Natural killer cell (primary cell): ENCODE data around the gene CA11. TPM values are rescaled to one million over a fixed set of nuclear protein-coding genes. Genes with fewer than 3 reads are reported as not detected.
A peak's percentile ranks its signal among the peaks of the same experiment; 100 is the strongest.

Experiments
- ATAC-seq, 3 donors: fragments of 150-1000 bp in 2 of 3; fragments of 200-7000 bp in 1 of 3; cut with Tn5 transposase; 1 replicate in 1 of 3; 2 replicates in 2 of 3; pipeline ENCODE4 v1.10.0; 2021; ENCODE audit warnings: mild to moderate bottlenecking in 2 of 3, moderate library complexity in 2 of 3
- DNase-seq, 2 donors: peaks; one replicate each; pipeline versions ENCODE4 v3.0.0 to v3.0.0-alpha.2; 2013 to 2021; ENCODE audit warnings: mixed read lengths in 1 of 2
- H3K27ac ChIP-seq: one replicate; pipeline ENCODE4 v1.5.1; 2013; ENCODE audit warnings: mild to moderate bottlenecking, low read length
- H3K27me3 ChIP-seq: one replicate; pipeline ENCODE4 v1.6.1; 2013; ENCODE audit warnings: low read length; ENCODE audit not compliant: control insufficient read depth, insufficient read depth
- H3K36me3 ChIP-seq: one replicate; pipeline ENCODE4 v1.6.1; 2013; ENCODE audit warnings: low read length; ENCODE audit not compliant: control insufficient read depth, insufficient read depth
- H3K4me1 ChIP-seq: one replicate; pipeline ENCODE4 v1.6.1; 2013; ENCODE audit warnings: low read length; ENCODE audit not compliant: control insufficient read depth, insufficient read depth
- H3K4me3 ChIP-seq: one replicate; pipeline ENCODE4 v1.5.1; 2013; ENCODE audit warnings: low read length
- H3K9me3 ChIP-seq: one replicate; pipeline ENCODE4 v1.6.1; 2013; ENCODE audit warnings: low read length; ENCODE audit not compliant: control insufficient read depth, insufficient read depth
- H3K27ac Mint-ChIP-seq, 2 donors: one replicate each; pipeline ENCODE4 v1.8.0; 2022; ENCODE audit warnings: mild to moderate bottlenecking in 2 of 2, mixed read lengths in 2 of 2, moderate library complexity in 1 of 2
- H3K27me3 Mint-ChIP-seq, 2 donors: one replicate each; pipeline ENCODE4 v1.8.0; 2022; ENCODE audit warnings: low read depth in 2 of 2, mixed read lengths in 2 of 2
- H3K36me3 Mint-ChIP-seq: one replicate; pipeline ENCODE4 v1.8.0; 2022; ENCODE audit warnings: mixed read lengths
- H3K4me1 Mint-ChIP-seq, 2 donors: one replicate each; pipeline ENCODE4 v1.8.0; 2022; ENCODE audit warnings: mixed read lengths in 2 of 2
- H3K4me3 Mint-ChIP-seq: one replicate; pipeline ENCODE4 v1.8.0; 2022; ENCODE audit warnings: mild to moderate bottlenecking, moderate library complexity, mixed read lengths
- H3K9me3 Mint-ChIP-seq, 2 donors: one replicate each; pipeline ENCODE4 v1.8.0; 2022; ENCODE audit warnings: mixed read lengths in 2 of 2
- WGBS: methylation state at CpG from one replicate; pipeline ENCODE4 v1.1.7; 2013; ENCODE audit warnings: missing lambda C conversion rate; ENCODE audit not compliant: insufficient coverage; 5-methylcytosine and 5-hydroxymethylcytosine counted together
- intact Hi-C: fragments of 100-400 bp; cut with micrococcal nuclease; formaldehyde crosslinking; loops from one replicate; pipeline ENCODE4 v1.14.2; 2022
- total RNA-seq, 4 donors: library from RNA; stranded (reverse); fragments of 120-200 nt in 1 of 4; gene quantifications; one replicate each; pipeline versions ENCODE4 v1.2.3 to v1.2.4, GENCODE V29; 2013 to 2022
- TF ChIP-seq, protein P1 (sequence below): fragments of 200-600 bp; IDR thresholded peaks from one replicate; pipeline ENCODE4 v1.8.0; 2022; ENCODE audit warnings: antibody characterized with exemption

The CA11 gene
- total RNA-seq, 3 donors from 2014 or later (not counting 1 experiment from before 2014, with no cell fraction given) = 9.2 to 11.9 (median 11.0) TPM

DNA sequence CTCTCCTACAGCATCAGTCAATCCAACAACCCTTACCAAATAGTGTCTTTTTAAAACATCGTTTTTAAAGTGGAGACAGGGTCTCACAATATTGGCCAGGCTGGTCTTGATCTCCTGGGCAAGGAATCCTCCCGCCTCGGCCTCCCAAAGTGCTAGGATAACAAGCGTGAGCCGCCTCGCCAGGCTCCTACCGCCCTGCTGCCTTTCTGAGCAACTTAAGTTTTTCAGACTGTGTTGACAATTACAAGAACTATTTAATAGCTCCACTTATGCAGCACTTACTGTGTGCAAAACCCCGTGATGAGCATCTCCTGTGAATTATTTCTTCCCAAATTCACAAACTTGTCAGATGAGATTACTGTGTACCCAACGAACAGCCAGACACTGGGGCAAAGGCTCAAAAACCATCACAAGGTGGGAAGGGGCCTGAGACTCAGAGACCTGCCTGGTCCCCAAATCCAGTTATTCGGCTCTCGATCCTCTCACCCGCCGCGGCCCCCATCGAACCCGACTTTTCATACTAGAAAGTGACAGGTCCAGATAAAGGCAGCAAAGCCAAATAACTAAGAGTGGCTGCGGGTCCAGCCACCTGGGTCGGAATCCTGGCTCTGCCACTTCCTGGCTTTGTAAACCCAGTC lies 27.6 kb downstream of the CA11 start:
- DNase-seq = no peak
- Histone ChIP-seq H3K4me3 (peak overlapping the region; percentile 99), H3K9me3 (no peaks in the 10 kb centered on the region), H3K27ac (peak overlapping the region; percentile 65), H3K27me3 (no peaks in the 10 kb centered on the region), H3K36me3 (peaks cover 33% of the 10 kb centered on the region), H3K4me1 (peaks cover 48% of the 10 kb centered on the region)
- Mint-ChIP-seq H3K27ac (peak overlapping the region; percentile 97 to 99), H3K27me3 (no peaks in the 10 kb centered on the region), H3K36me3 (no peaks in the 10 kb centered on the region), H3K4me1 (peaks cover 39 to 43% of the 10 kb centered on the region in 2 donors), H3K4me3 (peak overlapping the region; percentile 96), H3K9me3 (no peaks in the 10 kb centered on the region)
- TF ChIP-seq, protein P1, sequence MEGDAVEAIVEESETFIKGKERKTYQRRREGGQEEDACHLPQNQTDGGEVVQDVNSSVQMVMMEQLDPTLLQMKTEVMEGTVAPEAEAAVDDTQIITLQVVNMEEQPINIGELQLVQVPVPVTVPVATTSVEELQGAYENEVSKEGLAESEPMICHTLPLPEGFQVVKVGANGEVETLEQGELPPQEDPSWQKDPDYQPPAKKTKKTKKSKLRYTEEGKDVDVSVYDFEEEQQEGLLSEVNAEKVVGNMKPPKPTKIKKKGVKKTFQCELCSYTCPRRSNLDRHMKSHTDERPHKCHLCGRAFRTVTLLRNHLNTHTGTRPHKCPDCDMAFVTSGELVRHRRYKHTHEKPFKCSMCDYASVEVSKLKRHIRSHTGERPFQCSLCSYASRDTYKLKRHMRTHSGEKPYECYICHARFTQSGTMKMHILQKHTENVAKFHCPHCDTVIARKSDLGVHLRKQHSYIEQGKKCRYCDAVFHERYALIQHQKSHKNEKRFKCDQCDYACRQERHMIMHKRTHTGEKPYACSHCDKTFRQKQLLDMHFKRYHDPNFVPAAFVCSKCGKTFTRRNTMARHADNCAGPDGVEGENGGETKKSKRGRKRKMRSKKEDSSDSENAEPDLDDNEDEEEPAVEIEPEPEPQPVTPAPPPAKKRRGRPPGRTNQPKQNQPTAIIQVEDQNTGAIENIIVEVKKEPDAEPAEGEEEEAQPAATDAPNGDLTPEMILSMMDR = no peak
- no peak for ATAC-seq
- WGBS = 1% methylated on average over 18 of the region's 18 CpGs
- intact Hi-C loops = loop anchor here (2.0 kb wide), 1 partner anchor 18 kb away; the partner anchor contains the start of gene DBP

- Histone ChIP-seq H3K4me3 (no peak overlapping the region), H3K9me3 (no peaks in the 10 kb centered on the region), H3K27ac (peak overlapping the region; percentile 65), H3K27me3 (no peaks in the 10 kb centered on the region), H3K4me1 (peaks cover 40% of the 10 kb centered on the region), H3K36me3 (peaks cover 33% of the 10 kb centered on the region)
- Mint-ChIP-seq H3K27ac (peak overlapping the region; percentile 97 to 99), H3K27me3 (no peaks in the 10 kb centered on the region), H3K4me3 (peak overlapping the region; percentile 96), H3K4me1 (peaks cover 36 to 40% of the 10 kb centered on the region in 2 donors), H3K9me3 (no peaks in the 10 kb centered on the region), H3K36me3 (no peaks in the 10 kb centered on the region)
- TF ChIP-seq, protein P1 = no peak
- ATAC-seq (no peak), DNase-seq (no peak)
- 79% methylated on average over 13 of the region's 18 CpGs for WGBS
- intact Hi-C loops = no loop called here
Observed at GRCh38 chr19:48617146-48617937, 28.6 kb downstream of the CA11 start.

DNA sequence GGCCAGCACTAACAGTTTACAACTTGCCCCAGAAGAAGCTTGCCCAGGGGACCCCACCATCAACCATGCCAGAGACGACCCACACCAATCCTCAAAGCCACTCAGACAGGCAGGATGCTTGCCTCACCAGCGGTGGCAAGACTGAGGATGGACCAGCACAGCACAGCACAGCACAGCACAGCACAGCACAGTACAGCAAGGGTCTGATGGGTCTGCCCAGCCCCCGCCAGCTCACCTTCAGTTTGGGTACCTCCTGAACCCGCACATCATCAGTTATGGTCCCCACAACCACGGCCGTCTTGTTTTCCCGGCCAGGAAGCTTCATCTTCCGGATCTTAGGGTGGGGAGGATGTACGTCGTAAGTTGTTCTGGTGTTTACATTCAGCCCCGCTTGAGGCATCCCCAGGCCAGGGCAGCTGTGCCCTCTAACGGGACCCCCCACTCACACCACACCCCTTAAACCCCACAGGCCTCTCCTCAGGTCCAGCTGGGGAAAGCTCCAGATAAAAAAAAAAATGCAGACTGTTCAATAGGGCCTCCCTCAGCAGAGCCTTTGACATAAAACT lies 29.4 kb downstream of the CA11 start:
- TF ChIP-seq, protein P1 = no peak
- no peaks in the 10 kb centered on the region for H3K27me3 Mint-ChIP-seq
- H3K4me3 ChIP-seq = no peak overlapping the region
- H3K36me3 ChIP-seq = peaks cover 33% of the 10 kb centered on the region
- H3K4me1 Mint-ChIP-seq = peaks cover 36 to 40% of the 10 kb centered on the region in 2 donors
- no peak overlapping the region for H3K27ac ChIP-seq
- DNase-seq = peak in 1 of 2 donors; percentile 30
- no peaks in the 10 kb centered on the region for H3K27me3 ChIP-seq
- H3K9me3 Mint-ChIP-seq = no peaks in the 10 kb centered on the region
- peak overlapping the region; percentile 96 for H3K4me3 Mint-ChIP-seq
- peak overlapping the region in 1 of 2 donors; percentile 99 for H3K27ac Mint-ChIP-seq
- 84% methylated on average over 9 of the region's 12 CpGs for WGBS
- no peaks in the 10 kb centered on the region for H3K36me3 Mint-ChIP-seq
- no peak for ATAC-seq
- peaks cover 38% of the 10 kb centered on the region for H3K4me1 ChIP-seq
- no peaks in the 10 kb centered on the region for H3K9me3 ChIP-seq
- intact Hi-C loops = no loop called here
